HepG2 (cell line): ENCODE measurements around the gene XXYLT1. TPM values are rescaled to one million over a fixed set of nuclear protein-coding genes. Genes with fewer than 3 reads are reported as not detected.

Experiments used
- FOSL2 ChIP-seq: sonication (generic); formaldehyde crosslinking; IDR thresholded peaks from 2 replicates; pipeline ENCODE4 v1.4.0; 2020; ENCODE audit warnings: missing genetic modification reagents
- HDAC2 ChIP-seq: sonication (generic); formaldehyde crosslinking; IDR thresholded peaks from 2 replicates; pipeline ENCODE4 v1.4.0; 2020; ENCODE audit warnings: missing genetic modification reagents
- HOXA5 ChIP-seq: sonication (generic); formaldehyde crosslinking; IDR thresholded peaks from 2 replicates; pipeline ENCODE4 v1.4.0; 2020; ENCODE audit warnings: missing genetic modification reagents
- IRF2 ChIP-seq: IDR thresholded peaks from 2 replicates; pipeline ENCODE4 v1.6.1; 2018; ENCODE audit warnings: missing genetic modification reagents, missing compliant biosample characterization
- JUND ChIP-seq: sonication (generic); formaldehyde crosslinking; IDR thresholded peaks from 2 replicates; pipeline ENCODE4 v1.8.0; 2022; ENCODE audit warnings: mild to moderate bottlenecking, missing genetic modification reagents
- MTA1 ChIP-seq: sonication (generic); formaldehyde crosslinking; IDR thresholded peaks from 2 replicates; pipeline ENCODE4 v1.4.0; 2020; ENCODE audit warnings: missing genetic modification reagents, mild to moderate bottlenecking, borderline replicate concordance
- NFE2L1 ChIP-seq: sonication (generic); formaldehyde crosslinking; IDR thresholded peaks from 2 replicates; pipeline ENCODE4 v1.4.0; 2020; ENCODE audit warnings: missing genetic modification reagents, mild to moderate bottlenecking, borderline replicate concordance
- SMYD3 ChIP-seq: sonication (generic); formaldehyde crosslinking; IDR thresholded peaks from 2 replicates; pipeline ENCODE4 v1.8.1; 2023; ENCODE audit warnings: mild to moderate bottlenecking, missing genetic modification reagents
- SNAPC2 ChIP-seq: sonication (generic); formaldehyde crosslinking; IDR thresholded peaks from 2 replicates; pipeline ENCODE4 v1.8.1; 2022; ENCODE audit warnings: mild to moderate bottlenecking, missing genetic modification reagents
- SRY ChIP-seq: sonication (generic); formaldehyde crosslinking; IDR thresholded peaks from 2 replicates; pipeline ENCODE4 v1.8.0; 2022; ENCODE audit warnings: mild to moderate bottlenecking, missing genetic modification reagents
- TCF12 ChIP-seq, 2 experiments: fragments of 450-650 bp in 1 of 2; sonication (generic) in 1 of 2; formaldehyde crosslinking in 1 of 2; IDR thresholded peaks; 2 replicates each; pipeline versions ENCODE4 v1.6.1 to v1.8.0; 2017 to 2022; ENCODE audit warnings: antibody characterized with exemption in 1 of 2, mild to moderate bottlenecking in 1 of 2, missing genetic modification reagents in 1 of 2, moderate library complexity in 1 of 2
- TEAD2 ChIP-seq: sonication (generic); formaldehyde crosslinking; IDR thresholded peaks from 2 replicates; pipeline ENCODE4 v1.9.0; 2021; ENCODE audit warnings: missing genetic modification reagents
- ZKSCAN1 ChIP-seq: fragments of 150-350 bp; IDR thresholded peaks from 2 replicates; pipeline ENCODE4 v1.6.1; 2014; ENCODE audit warnings: low read length
- ZMYM4 ChIP-seq: sonication (generic); formaldehyde crosslinking; IDR thresholded peaks from 2 replicates; pipeline ENCODE4 v1.8.1; 2023; ENCODE audit warnings: mild to moderate bottlenecking, missing genetic modification reagents
- ZNF101 ChIP-seq: sonication (generic); formaldehyde crosslinking; IDR thresholded peaks from 2 replicates; pipeline ENCODE4 v1.4.0; 2020; ENCODE audit warnings: mild to moderate bottlenecking, low read depth, missing genetic modification reagents, borderline replicate concordance
- ZNF136 ChIP-seq: sonication (generic); formaldehyde crosslinking; IDR thresholded peaks from 2 replicates; pipeline ENCODE4 v1.8.1; 2022; ENCODE audit warnings: low read depth, mild to moderate bottlenecking, moderate library complexity, missing genetic modification reagents
- ZNF232 ChIP-seq: sonication (generic); formaldehyde crosslinking; IDR thresholded peaks from 2 replicates; pipeline ENCODE4 v1.4.0; 2020; ENCODE audit warnings: missing genetic modification reagents, borderline replicate concordance
- ZNF543 ChIP-seq: sonication (generic); formaldehyde crosslinking; IDR thresholded peaks from 2 replicates; pipeline ENCODE4 v1.4.0; 2020; ENCODE audit warnings: mild to moderate bottlenecking, missing genetic modification reagents
- ZNF83 ChIP-seq: sonication (generic); formaldehyde crosslinking; IDR thresholded peaks from 2 replicates; pipeline ENCODE4 v1.4.0; 2020; ENCODE audit warnings: missing genetic modification reagents, mild to moderate bottlenecking, borderline replicate concordance
- polyA plus RNA-seq, 8 experiments: library from polyadenylated mRNA; depleted of rRNA in 3 of 8; stranded (reverse) in 7 of 8; unstranded in 1 of 8; fragments of >200 nt; fragmentation: Illumina TruSeq in 4 of 8; extraction: Trizol in 4 of 8; gene quantifications; 2 replicates each; pipeline versions ENCODE4 v1.2.1 to v1.2.3, GENCODE V29; 2011 to 2016; ENCODE audit warnings: low read depth in 4 of 8, missing spikeins in 1 of 8, mixed read lengths in 1 of 8; ENCODE audit not compliant: insufficient read depth in 1 of 8
- total RNA-seq, 5 experiments: library from RNA; depleted of rRNA; stranded (reverse); fragments of >200 nt; fragmentation: Illumina TruSeq; extraction: Trizol; gene quantifications; 2 replicates each; pipeline ENCODE4 v1.2.3, GENCODE V29; 2016; ENCODE audit warnings: low read depth in 1 of 5
- TF ChIP-seq, protein P1 (sequence below): IDR thresholded peaks from 2 replicates; pipeline ENCODE4 v1.4.0; 2020; ENCODE audit warnings: mild to moderate bottlenecking, missing genetic modification reagents
- TF ChIP-seq, protein P2 (sequence below): sonication (generic); formaldehyde crosslinking; IDR thresholded peaks from 2 replicates; pipeline ENCODE4 v1.5.0; 2020; ENCODE audit warnings: missing genetic modification reagents
- TF ChIP-seq, protein P3 (sequence below): sonication (generic); formaldehyde crosslinking; IDR thresholded peaks from 2 replicates; pipeline ENCODE4 v1.4.0; 2020; ENCODE audit warnings: mild to moderate bottlenecking, missing genetic modification reagents, borderline replicate concordance

The XXYLT1 gene
- total and polyA plus RNA-seq, 2 of the 13 experiments (the other 11 are each of a cell fraction or from before 2014, with no cell fraction given): 17.7 to 19.0 TPM

DNA sequence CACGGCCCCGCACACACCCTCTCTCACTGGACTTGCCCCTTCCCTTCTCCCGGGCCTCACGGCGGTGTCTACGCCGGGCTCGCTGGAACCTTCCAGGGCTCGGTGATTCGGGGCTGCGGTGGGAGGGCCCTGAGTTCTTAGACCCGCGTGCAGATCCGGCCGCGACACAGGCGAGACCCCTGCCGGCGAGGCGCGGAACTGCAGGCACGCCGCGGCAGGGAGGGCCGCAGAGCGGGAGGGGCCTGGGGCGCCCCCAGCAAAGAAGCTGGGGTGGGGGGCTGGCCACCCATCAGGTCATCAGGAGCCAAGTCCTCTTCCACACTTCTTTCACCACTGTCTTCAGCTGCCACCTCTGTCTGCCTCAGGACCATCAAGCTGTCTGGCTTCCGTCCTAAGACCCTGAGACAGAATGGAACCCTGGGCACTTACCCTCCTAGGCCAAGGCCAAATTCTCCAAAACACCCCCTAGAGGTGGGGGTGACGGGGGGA is 164.5 kb downstream of the XXYLT1 start (continued):
- TF ChIP-seq, protein P1, sequence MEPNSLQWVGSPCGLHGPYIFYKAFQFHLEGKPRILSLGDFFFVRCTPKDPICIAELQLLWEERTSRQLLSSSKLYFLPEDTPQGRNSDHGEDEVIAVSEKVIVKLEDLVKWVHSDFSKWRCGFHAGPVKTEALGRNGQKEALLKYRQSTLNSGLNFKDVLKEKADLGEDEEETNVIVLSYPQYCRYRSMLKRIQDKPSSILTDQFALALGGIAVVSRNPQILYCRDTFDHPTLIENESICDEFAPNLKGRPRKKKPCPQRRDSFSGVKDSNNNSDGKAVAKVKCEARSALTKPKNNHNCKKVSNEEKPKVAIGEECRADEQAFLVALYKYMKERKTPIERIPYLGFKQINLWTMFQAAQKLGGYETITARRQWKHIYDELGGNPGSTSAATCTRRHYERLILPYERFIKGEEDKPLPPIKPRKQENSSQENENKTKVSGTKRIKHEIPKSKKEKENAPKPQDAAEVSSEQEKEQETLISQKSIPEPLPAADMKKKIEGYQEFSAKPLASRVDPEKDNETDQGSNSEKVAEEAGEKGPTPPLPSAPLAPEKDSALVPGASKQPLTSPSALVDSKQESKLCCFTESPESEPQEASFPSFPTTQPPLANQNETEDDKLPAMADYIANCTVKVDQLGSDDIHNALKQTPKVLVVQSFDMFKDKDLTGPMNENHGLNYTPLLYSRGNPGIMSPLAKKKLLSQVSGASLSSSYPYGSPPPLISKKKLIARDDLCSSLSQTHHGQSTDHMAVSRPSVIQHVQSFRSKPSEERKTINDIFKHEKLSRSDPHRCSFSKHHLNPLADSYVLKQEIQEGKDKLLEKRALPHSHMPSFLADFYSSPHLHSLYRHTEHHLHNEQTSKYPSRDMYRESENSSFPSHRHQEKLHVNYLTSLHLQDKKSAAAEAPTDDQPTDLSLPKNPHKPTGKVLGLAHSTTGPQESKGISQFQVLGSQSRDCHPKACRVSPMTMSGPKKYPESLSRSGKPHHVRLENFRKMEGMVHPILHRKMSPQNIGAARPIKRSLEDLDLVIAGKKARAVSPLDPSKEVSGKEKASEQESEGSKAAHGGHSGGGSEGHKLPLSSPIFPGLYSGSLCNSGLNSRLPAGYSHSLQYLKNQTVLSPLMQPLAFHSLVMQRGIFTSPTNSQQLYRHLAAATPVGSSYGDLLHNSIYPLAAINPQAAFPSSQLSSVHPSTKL (CRISPR knock-in tag): no peak; the same call in 1 of the 2 replicates
- TF ChIP-seq IRF2 (CRISPR knock-in tag) (0 out of 2 replicates have a peak, but pooled peaks have one; percentile 20), SNAPC2 (CRISPR knock-in tag) (no peak), ZNF101 (CRISPR knock-in tag) (no peak), JUND (CRISPR knock-in tag) (no peak), NFE2L1 (CRISPR knock-in tag) (no peak), ZMYM4 (CRISPR knock-in tag) (peak; percentile 53; the same call in 1 of the 2 replicates), ZNF136 (CRISPR knock-in tag) (no peak), ZNF543 (CRISPR knock-in tag) (0 out of 2 replicates have a peak, but pooled peaks have one; percentile 68), HDAC2 (CRISPR knock-in tag) (peak; percentile 40; the same call in 1 of the 2 replicates), ZKSCAN1 (no peak), SMYD3 (CRISPR knock-in tag) (no peak), TEAD2 (CRISPR knock-in tag) (no peak), ZNF232 (CRISPR knock-in tag) (0 out of 2 replicates have a peak, but pooled peaks have one; percentile 59), FOSL2 (CRISPR knock-in tag) (0 out of 2 replicates have a peak, but pooled peaks have one; percentile 25), HOXA5 (CRISPR knock-in tag) (no peak), MTA1 (CRISPR knock-in tag) (peak; percentile 84; the same call in 1 of the 2 replicates), TCF12 (IDR thresholded peaks at IDR 0.05) (no peak), TCF12 (CRISPR knock-in tag; IDR thresholded peaks at IDR 0.05) (no peak), SRY (CRISPR knock-in tag) (0 out of 2 replicates have a peak, but pooled peaks have one; percentile 34), ZNF83 (CRISPR knock-in tag) (no peak)
- TF ChIP-seq, protein P2, sequence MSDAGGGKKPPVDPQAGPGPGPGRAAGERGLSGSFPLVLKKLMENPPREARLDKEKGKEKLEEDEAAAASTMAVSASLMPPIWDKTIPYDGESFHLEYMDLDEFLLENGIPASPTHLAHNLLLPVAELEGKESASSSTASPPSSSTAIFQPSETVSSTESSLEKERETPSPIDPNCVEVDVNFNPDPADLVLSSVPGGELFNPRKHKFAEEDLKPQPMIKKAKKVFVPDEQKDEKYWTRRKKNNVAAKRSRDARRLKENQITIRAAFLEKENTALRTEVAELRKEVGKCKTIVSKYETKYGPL: no peak
- TF ChIP-seq, protein P3, sequence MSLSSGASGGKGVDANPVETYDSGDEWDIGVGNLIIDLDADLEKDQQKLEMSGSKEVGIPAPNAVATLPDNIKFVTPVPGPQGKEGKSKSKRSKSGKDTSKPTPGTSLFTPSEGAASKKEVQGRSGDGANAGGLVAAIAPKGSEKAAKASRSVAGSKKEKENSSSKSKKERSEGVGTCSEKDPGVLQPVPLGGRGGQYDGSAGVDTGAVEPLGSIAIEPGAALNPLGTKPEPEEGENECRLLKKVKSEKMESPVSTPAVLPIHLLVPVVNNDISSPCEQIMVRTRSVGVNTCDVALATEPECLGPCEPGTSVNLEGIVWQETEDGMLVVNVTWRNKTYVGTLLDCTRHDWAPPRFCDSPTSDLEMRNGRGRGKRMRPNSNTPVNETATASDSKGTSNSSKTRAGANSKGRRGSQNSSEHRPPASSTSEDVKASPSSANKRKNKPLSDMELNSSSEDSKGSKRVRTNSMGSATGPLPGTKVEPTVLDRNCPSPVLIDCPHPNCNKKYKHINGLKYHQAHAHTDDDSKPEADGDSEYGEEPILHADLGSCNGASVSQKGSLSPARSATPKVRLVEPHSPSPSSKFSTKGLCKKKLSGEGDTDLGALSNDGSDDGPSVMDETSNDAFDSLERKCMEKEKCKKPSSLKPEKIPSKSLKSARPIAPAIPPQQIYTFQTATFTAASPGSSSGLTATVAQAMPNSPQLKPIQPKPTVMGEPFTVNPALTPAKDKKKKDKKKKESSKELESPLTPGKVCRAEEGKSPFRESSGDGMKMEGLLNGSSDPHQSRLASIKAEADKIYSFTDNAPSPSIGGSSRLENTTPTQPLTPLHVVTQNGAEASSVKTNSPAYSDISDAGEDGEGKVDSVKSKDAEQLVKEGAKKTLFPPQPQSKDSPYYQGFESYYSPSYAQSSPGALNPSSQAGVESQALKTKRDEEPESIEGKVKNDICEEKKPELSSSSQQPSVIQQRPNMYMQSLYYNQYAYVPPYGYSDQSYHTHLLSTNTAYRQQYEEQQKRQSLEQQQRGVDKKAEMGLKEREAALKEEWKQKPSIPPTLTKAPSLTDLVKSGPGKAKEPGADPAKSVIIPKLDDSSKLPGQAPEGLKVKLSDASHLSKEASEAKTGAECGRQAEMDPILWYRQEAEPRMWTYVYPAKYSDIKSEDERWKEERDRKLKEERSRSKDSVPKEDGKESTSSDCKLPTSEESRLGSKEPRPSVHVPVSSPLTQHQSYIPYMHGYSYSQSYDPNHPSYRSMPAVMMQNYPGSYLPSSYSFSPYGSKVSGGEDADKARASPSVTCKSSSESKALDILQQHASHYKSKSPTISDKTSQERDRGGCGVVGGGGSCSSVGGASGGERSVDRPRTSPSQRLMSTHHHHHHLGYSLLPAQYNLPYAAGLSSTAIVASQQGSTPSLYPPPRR (CRISPR knock-in tag): peak; percentile 71; the same call in 1 of the 2 replicates
